CD4-positive, alpha-beta T cell treated with Interleukin-15 for 1 hour (primary cell): ENCODE results near the gene OR4A15.

ENCODE experiments used
- DNase-seq: peaks from one replicate; pipeline ENCODE4 v3.0.0-alpha.2; 2020

Gene OR4A15

GRCh38 chr11:55367674-55368073, at the start of gene OR4A15:
TSS of gene OR4A15 (plus strand) at chr11:55367974. CDS start at chr11:55367974, 0 bp downstream.
- no peak for DNase-seq

GRCh38 chr11:55324500-55324899, 43.3 kb upstream of the OR4A15 start:
- no peak for DNase-seq

- DNase-seq: no peak
Observed at GRCh38 chr11:55342901-55343300, 24.9 kb upstream of the OR4A15 start, which contains the start of gene OR4A16. TSS of gene OR4A16 (plus strand) at chr11:55343201. CDS start at chr11:55343201, 0 bp downstream.

GRCh38 chr11:55345306-55345705, 22.5 kb upstream of the OR4A15 start:
- DNase-seq: no peak

- no peak for DNase-seq
Observed at GRCh38 chr11:55349032-55349431, 18.7 kb upstream of the OR4A15 start.

- no peak for DNase-seq
Observed at GRCh38 chr11:55357560-55358184, 10.1 kb upstream of the OR4A15 start.

GRCh38 chr11:55401011-55401410, 33.2 kb downstream of the OR4A15 start:
- no peak for DNase-seq
